ENCODE data around the gene BEAN1.

Gene BEAN1

GRCh38 chr16:66478733-66479511, 51.8 kb downstream of the BEAN1 start:
- H3K4me3 ChIP-seq (ENCODE audit: low read depth, low read length) = no peak overlapping the region
- peak; percentile 42 for DNase-seq (ENCODE audit: low read depth, low spot score)
- TF ChIP-seq, protein P1, sequence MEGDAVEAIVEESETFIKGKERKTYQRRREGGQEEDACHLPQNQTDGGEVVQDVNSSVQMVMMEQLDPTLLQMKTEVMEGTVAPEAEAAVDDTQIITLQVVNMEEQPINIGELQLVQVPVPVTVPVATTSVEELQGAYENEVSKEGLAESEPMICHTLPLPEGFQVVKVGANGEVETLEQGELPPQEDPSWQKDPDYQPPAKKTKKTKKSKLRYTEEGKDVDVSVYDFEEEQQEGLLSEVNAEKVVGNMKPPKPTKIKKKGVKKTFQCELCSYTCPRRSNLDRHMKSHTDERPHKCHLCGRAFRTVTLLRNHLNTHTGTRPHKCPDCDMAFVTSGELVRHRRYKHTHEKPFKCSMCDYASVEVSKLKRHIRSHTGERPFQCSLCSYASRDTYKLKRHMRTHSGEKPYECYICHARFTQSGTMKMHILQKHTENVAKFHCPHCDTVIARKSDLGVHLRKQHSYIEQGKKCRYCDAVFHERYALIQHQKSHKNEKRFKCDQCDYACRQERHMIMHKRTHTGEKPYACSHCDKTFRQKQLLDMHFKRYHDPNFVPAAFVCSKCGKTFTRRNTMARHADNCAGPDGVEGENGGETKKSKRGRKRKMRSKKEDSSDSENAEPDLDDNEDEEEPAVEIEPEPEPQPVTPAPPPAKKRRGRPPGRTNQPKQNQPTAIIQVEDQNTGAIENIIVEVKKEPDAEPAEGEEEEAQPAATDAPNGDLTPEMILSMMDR (IDR thresholded peaks at IDR 0.05; ENCODE audit: low read depth, low read length) = peak; percentile 85
- in situ Hi-C loops (cut with HindIII; ENCODE audit: low sequenced_read_pairs) = no loop called here

GRCh38 chr16:66479661-66480264, 52.7 kb downstream of the BEAN1 start:
- in situ Hi-C loops (cut with HindIII; ENCODE audit: low sequenced_read_pairs) = no loop called here
- no peak overlapping the region for H3K4me3 ChIP-seq (ENCODE audit: low read depth, low read length)
- TF ChIP-seq, protein P1 (IDR thresholded peaks at IDR 0.05; ENCODE audit: low read depth, low read length) = no peak
- no peak for DNase-seq (ENCODE audit: low read depth, low spot score)

DNA sequence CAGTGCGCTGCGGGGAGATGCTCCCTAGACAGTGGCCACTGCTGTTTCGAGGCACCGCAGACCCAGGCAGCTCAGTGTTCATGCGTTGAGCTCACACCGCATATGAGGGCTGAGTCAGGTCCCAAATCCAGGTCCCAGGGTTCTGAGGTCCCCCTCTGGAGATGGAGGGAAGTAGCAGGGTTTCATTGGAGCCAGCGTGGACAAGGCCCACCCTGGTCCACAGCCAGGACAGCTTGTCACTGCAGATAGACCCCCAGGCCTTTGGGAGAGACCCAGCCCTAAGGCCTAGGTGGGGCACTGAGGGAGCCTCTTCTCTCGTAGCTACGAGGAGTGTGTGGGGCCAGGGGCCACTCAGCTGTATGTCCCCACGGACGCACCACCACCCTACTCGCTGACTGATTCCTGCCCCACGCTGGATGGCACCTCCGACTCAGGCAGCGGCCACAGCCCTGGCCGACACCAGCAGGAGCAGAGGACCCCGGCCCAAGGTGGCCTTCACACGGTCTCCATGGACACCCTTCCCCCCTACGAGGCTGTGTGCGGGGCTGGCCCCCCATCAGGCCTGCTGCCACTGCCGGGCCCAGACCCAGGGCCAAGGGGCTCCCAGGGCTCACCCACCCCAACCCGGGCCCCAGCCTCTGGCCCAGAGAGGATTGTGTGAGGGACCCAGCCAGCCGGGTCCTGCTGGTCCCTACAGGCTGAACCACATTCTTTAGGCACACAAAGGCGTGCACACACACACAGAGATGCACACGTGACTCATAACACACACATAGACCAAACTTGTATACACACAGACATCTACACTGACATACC, 53.4 kb downstream of the BEAN1 start:
- TF ChIP-seq, protein P1 (IDR thresholded peaks at IDR 0.05; ENCODE audit: low read depth, low read length) = no peak
- DNase-seq (ENCODE audit: low read depth, low spot score) = no peak
- in situ Hi-C loops (cut with HindIII; ENCODE audit: low sequenced_read_pairs) = no loop called here
- no peak overlapping the region for H3K4me3 ChIP-seq (ENCODE audit: low read depth, low read length)

- TF ChIP-seq, protein P1 (IDR thresholded peaks at IDR 0.05; ENCODE audit: low read depth, low read length) = no peak
- no peak overlapping the region for H3K4me3 ChIP-seq (ENCODE audit: low read depth, low read length)
- in situ Hi-C loops (cut with HindIII; ENCODE audit: low sequenced_read_pairs) = no loop called here
- no peak for DNase-seq (ENCODE audit: low read depth, low spot score)
These were observed 54.2 kb downstream of the BEAN1 start for GRCh38 chr16:66481081-66481942.

DNA sequence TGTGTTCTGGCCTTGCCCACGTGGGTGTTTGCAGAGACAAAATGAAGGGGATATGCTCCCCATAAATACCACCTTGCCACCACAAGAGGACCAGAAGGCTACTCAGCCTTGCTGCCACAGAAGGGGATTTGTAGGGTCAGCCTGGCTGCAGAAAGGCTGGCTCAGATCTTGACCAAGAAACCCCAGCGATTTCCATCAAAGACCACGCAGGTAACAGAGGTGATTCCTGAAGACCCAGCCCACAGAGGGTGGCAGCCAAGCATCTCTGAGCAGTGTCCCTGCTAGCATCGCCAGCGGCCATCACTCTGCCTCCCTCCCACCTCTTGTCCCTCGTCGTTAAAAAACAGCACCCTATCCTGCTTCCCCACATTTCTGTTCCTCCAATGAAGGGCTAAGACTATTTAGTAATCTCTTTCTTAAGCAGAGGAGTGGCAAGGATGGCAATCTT, 54.9 kb downstream of the BEAN1 start:
- no peak overlapping the region for H3K4me3 ChIP-seq (ENCODE audit: low read depth, low read length)
- in situ Hi-C loops (cut with HindIII; ENCODE audit: low sequenced_read_pairs) = no loop called here
- TF ChIP-seq, protein P1 (IDR thresholded peaks at IDR 0.05; ENCODE audit: low read depth, low read length) = no peak
- no peak for DNase-seq (ENCODE audit: low read depth, low spot score)
